ENCODE results near the gene RIMS1. TPM values are rescaled to one million over a fixed set of nuclear protein-coding genes. Genes with fewer than 3 reads are reported as not detected.

The RIMS1 gene
- total and polyA plus RNA-seq, 2 of the 13 experiments (the other 11 are each of a cell fraction or from before 2014, with no cell fraction given), result not detected

GRCh38 chr6:72424476-72424875, 538.1 kb downstream of the RIMS1 start:
- TF ChIP-seq GPBP1L1 (CRISPR knock-in tag; IDR thresholded peaks at IDR 0.05) (no peak), MAFG (CRISPR knock-in tag; IDR thresholded peaks at IDR 0.05) (no peak), LBX2 (CRISPR knock-in tag; IDR thresholded peaks at IDR 0.05; ENCODE audit: borderline replicate concordance) (no peak), ZNF101 (CRISPR knock-in tag; IDR thresholded peaks at IDR 0.05; ENCODE audit: borderline replicate concordance, low read depth) (no peak), GRHL1 (CRISPR knock-in tag; conservative IDR thresholded peaks at IDR 0.05) (no peak), ZNF709 (CRISPR knock-in tag; IDR thresholded peaks at IDR 0.05) (no peak), TAF15 (IDR thresholded peaks at IDR 0.05; ENCODE audit: low read depth, low read length, poor library complexity, severe bottlenecking) (no peak), ARID2 (CRISPR knock-in tag; IDR thresholded peaks at IDR 0.05; ENCODE audit: borderline replicate concordance) (no peak), TSC22D2 (CRISPR knock-in tag; IDR thresholded peaks at IDR 0.05; ENCODE audit: borderline replicate concordance) (no peak), ZSCAN20 (CRISPR knock-in tag; IDR thresholded peaks at IDR 0.05; ENCODE audit: borderline replicate concordance) (no peak)
- Histone ChIP-seq H3K27ac (ENCODE audit: extremely low read length, insufficient read depth, low read length) (no peak overlapping the region), H3K4me1 (ENCODE audit: insufficient read depth, low read length) (no peaks in the 10 kb centered on the region), H4K20me1 (ENCODE audit: insufficient read depth, low read length) (no peaks in the 10 kb centered on the region), H3K36me3 (replicated peaks in 1 of 2; ENCODE audit: control insufficient read depth in 1 of 2, insufficient read depth in 2 of 2, low read length in 2 of 2) (no peaks in the 10 kb centered on the region), H2AFZ (ENCODE audit: low read length) (no peak overlapping the region), H3K4me3 (replicated peaks in 1 of 3; ENCODE audit: insufficient read depth in 1 of 3, low read depth in 2 of 3, low read length in 3 of 3) (no peak overlapping the region), H3K9ac (ENCODE audit: insufficient read depth, low read depth, low read length) (no peak overlapping the region), H3K4me2 (ENCODE audit: low read depth, low read length) (no peak overlapping the region), H3K9me3 (ENCODE audit: low read length) (no peaks in the 10 kb centered on the region), H3K79me2 (ENCODE audit: insufficient read depth, low read length) (no peaks in the 10 kb centered on the region), H3K27me3 (ENCODE audit: control insufficient read depth in 1 of 2, insufficient read depth in 2 of 2, low read length in 2 of 2) (no peaks in the 10 kb centered on the region)
- in situ Hi-C loops (cut with HindIII; ENCODE audit: extremely low pct_ligation_motif_present, low pct_unique_long_range_greater_than_20kb) (no loop called here), intact Hi-C loops (cut with micrococcal nuclease; ENCODE audit: unreplicated experiment) (no loop called here)
- FAIRE-seq, result no peak
- 0% methylated on average over 1 of the region's 1 CpG for WGBS (ENCODE audit: low lambda C conversion rate)
- ChIA-PET CTCF (ENCODE audit: low intra/inter-chr PET ratio, low total read pairs) (no interaction called here), POLR2A (no interaction called here)
- no peak for ATAC-seq
- no TSS peak for BruUV-seq (replicated peaks)
- DNase-seq (ENCODE audit: low spot score), result no peak

All from HepG2 (cell line).